CD4-positive, alpha-beta T cell (primary cell): ENCODE data around the gene OAT. TPM values are rescaled to one million over a fixed set of nuclear protein-coding genes. Genes with fewer than 3 reads are reported as not detected.

ENCODE experiments used
- ATAC-seq: fragments of 200-7000 bp; cut with Tn5 transposase; one replicate; pipeline ENCODE4 v1.10.0; 2022; ENCODE audit warnings: mild to moderate bottlenecking; ENCODE audit not compliant: poor library complexity
- CTCF ChIA-PET: fragments of 350-600 bp; sonication (Branson Sonifier 250); formaldehyde crosslinking; loops from one replicate; lab custom pipeline; 2021; ENCODE audit warnings: antibody characterized with exemption, inconsistent platforms; lab: Charles Lee
- POLR2A ChIA-PET: fragments of 350-600 bp; sonication (Branson Sonifier 250); formaldehyde crosslinking; loops from one replicate; lab custom pipeline; 2021; ENCODE audit warnings: antibody characterized with exemption, inconsistent platforms; lab: Charles Lee
- DNase-seq, 14 experiments: peaks; one replicate each; pipeline ENCODE4 v3.0.0-alpha.2; 2013 to 2020; ENCODE audit warnings: mixed read lengths in 2 of 14
- H3K27ac ChIP-seq, 2 donors: one replicate each; pipeline versions ENCODE4 v1.5.1 to v1.7.0; 2013; ENCODE audit warnings: low read length in 2 of 2, low read depth in 1 of 2, mild to moderate bottlenecking in 1 of 2
- H3K27me3 ChIP-seq, 2 experiments: 1 replicate in 1 of 2; 2 replicates in 1 of 2; pipeline versions ENCODE4 v1.6.1 to v1.7.0; 2013; ENCODE audit warnings: low read length in 2 of 2, control low read depth in 1 of 2, mild to moderate bottlenecking in 1 of 2, moderate library complexity in 1 of 2; ENCODE audit not compliant: insufficient read depth in 2 of 2, control insufficient read depth in 1 of 2
- H3K36me3 ChIP-seq: one replicate; pipeline ENCODE4 v1.6.1; 2013; ENCODE audit warnings: low read length, control low read depth; ENCODE audit not compliant: insufficient read depth
- H3K4me1 ChIP-seq: one replicate; pipeline ENCODE4 v1.6.1; 2013; ENCODE audit warnings: low read length, control low read depth; ENCODE audit not compliant: insufficient read depth
- H3K4me3 ChIP-seq: one replicate; pipeline ENCODE4 v1.5.1; 2013; ENCODE audit warnings: mild to moderate bottlenecking, low read length, moderate library complexity
- H3K9me3 ChIP-seq, 2 experiments: 1 replicate in 1 of 2; 2 replicates in 1 of 2; pipeline versions ENCODE4 v1.6.1 to v1.7.0; 2013; ENCODE audit warnings: low read length in 2 of 2, mild to moderate bottlenecking in 2 of 2, control low read depth in 1 of 2, moderate library complexity in 1 of 2; ENCODE audit not compliant: control insufficient read depth in 1 of 2, insufficient read depth in 1 of 2
- H3K27ac Mint-ChIP-seq: one replicate; pipeline ENCODE4 v1.8.0; 2020; ENCODE audit warnings: mixed read lengths
- H3K27me3 Mint-ChIP-seq: one replicate; pipeline ENCODE4 v1.8.0; 2021; ENCODE audit warnings: mixed read lengths
- H3K36me3 Mint-ChIP-seq: one replicate; pipeline ENCODE4 v1.8.0; 2021; ENCODE audit warnings: low read depth, mixed read lengths
- H3K4me1 Mint-ChIP-seq: one replicate; pipeline ENCODE4 v1.8.0; 2021; ENCODE audit warnings: low read depth, mixed read lengths
- H3K4me3 Mint-ChIP-seq: one replicate; pipeline ENCODE4 v1.8.0; 2020; ENCODE audit warnings: mild to moderate bottlenecking, mixed read lengths
- H3K9me3 Mint-ChIP-seq: one replicate; pipeline ENCODE4 v1.8.0; 2020; ENCODE audit warnings: mixed read lengths
- CTCF ChIP-seq: fragments of 200-600 bp; IDR thresholded peaks from one replicate; pipeline ENCODE4 v1.8.0; 2022; ENCODE audit warnings: antibody characterized with exemption, mild to moderate bottlenecking
- intact Hi-C, 2 experiments: fragments of 100-400 bp; cut with DNase I in 1 of 2; cut with micrococcal nuclease in 1 of 2; formaldehyde crosslinking; loops; one replicate each; pipeline versions ENCODE4 v1.15.1 to v1.9.0; 2023 to 2025; cut with DNase I, micrococcal nuclease
- total RNA-seq, 174 experiments: library from RNA in 2 of 174; stranded (reverse) in 2 of 174; gene quantifications; one replicate each; pipeline ENCODE4 v1.2.3 and lab custom pipeline; 2021 to 2026

The OAT gene
- total RNA-seq, 2 experiments from 2014 or later, result 48.5 to 54.9 TPM

GRCh38 chr10:124353896-124354295 lies 64.8 kb downstream of the OAT start:
- peaks cover 5% of the 10 kb centered on the region for H3K27me3 Mint-ChIP-seq
- Histone ChIP-seq H3K4me3 (no peak overlapping the region), H3K36me3 (no peaks in the 10 kb centered on the region), H3K27ac (no peak overlapping the region), H3K9me3 (peaks cover 4 to 5% of the 10 kb centered on the region in 2 experiments), H3K4me1 (peaks cover 9% of the 10 kb centered on the region), H3K27me3 (no peaks in the 10 kb centered on the region)
- TF ChIP-seq CTCF, result no peak
- no peaks in the 10 kb centered on the region for H3K36me3 Mint-ChIP-seq
- ChIA-PET POLR2A (no interaction called here), CTCF (no interaction called here)
- DNase-seq (no peak), ATAC-seq (no peak)
- H3K27ac Mint-ChIP-seq, result no peak overlapping the region
- H3K9me3 Mint-ChIP-seq, result peaks cover 3% of the 10 kb centered on the region
- intact Hi-C loops, result no loop called here
- no peak overlapping the region for H3K4me3 Mint-ChIP-seq
- peaks cover 15% of the 10 kb centered on the region for H3K4me1 Mint-ChIP-seq

DNA sequence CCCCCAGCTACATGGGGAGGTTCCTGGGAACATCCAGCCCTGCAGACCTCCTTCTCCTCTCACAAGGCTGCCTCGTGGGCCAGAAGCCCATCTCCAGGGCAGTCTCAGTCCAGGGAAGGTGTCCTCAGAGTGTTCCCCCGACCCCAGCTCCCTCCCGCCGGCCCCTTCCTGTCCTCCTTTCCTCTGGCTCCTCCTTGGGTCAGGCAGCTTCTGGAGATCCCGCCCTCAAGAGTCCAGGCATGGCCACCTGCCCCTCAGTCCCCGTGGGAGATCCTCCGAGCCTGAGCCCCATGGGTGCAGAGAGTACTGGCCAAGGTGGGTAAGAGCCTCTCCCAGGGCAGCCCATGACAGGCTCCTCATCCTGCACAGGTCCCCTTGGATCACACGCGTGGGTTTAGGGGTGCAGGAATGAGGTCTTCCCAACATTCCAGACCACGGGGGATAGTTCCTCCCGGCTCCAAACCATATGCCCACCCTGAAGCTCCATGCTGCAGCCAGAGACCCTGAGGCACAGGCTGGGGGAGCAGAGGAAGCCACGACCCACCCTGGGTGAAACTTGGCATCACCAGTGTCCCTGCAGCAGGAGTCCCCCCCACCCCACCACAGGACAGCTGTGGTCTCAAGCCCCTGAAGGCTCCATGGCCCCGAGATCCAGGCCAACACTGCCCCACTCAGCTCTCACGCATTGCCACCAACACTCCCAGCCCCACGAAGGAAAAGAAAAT lies 65.5 kb downstream of the OAT start:
- Histone ChIP-seq H3K9me3 (peaks cover 0 to 4% of the 10 kb centered on the region in 2 experiments), H3K4me3 (no peak overlapping the region), H3K4me1 (peaks cover 9% of the 10 kb centered on the region), H3K27ac (no peak overlapping the region), H3K27me3 (no peaks in the 10 kb centered on the region), H3K36me3 (no peaks in the 10 kb centered on the region)
- no peaks in the 10 kb centered on the region for H3K36me3 Mint-ChIP-seq
- intact Hi-C loops, result no loop called here
- peaks cover 5% of the 10 kb centered on the region for H3K27me3 Mint-ChIP-seq
- POLR2A ChIA-PET, result no interaction called here
- CTCF ChIA-PET, result no interaction called here
- ATAC-seq (no peak), DNase-seq (no peak)
- H3K4me1 Mint-ChIP-seq, result peaks cover 15% of the 10 kb centered on the region
- H3K9me3 Mint-ChIP-seq, result no peaks in the 10 kb centered on the region
- TF ChIP-seq CTCF, result no peak
- H3K4me3 Mint-ChIP-seq, result no peak overlapping the region
- no peak overlapping the region for H3K27ac Mint-ChIP-seq

- H3K36me3 ChIP-seq, result no peaks in the 10 kb centered on the region
- no peak overlapping the region for H3K27ac ChIP-seq
- DNase-seq, result no peak
- ChIA-PET POLR2A (no interaction called here), CTCF (no interaction called here)
- no peaks in the 10 kb centered on the region for H3K27me3 ChIP-seq
- Mint-ChIP-seq H3K27ac (no peak overlapping the region), H3K4me3 (no peak overlapping the region), H3K36me3 (no peaks in the 10 kb centered on the region), H3K4me1 (peaks cover 15% of the 10 kb centered on the region), H3K9me3 (no peaks in the 10 kb centered on the region), H3K27me3 (peaks cover 5% of the 10 kb centered on the region)
- no peak overlapping the region for H3K4me3 ChIP-seq
- no peaks in the 10 kb centered on the region for H3K9me3 ChIP-seq
- intact Hi-C loops, result no loop called here
- peaks cover 9% of the 10 kb centered on the region for H3K4me1 ChIP-seq
- ATAC-seq, result no peak
- no peak for TF ChIP-seq CTCF
Measured at GRCh38 chr10:124351481-124352220, 67.1 kb downstream of the OAT start.
